Right atrium auricular region (tissue), 2 donors: Measurements from ENCODE around the gene MYB. TPM values are rescaled to one million over a fixed set of nuclear protein-coding genes. Genes with fewer than 3 reads are reported as not detected.

Source experiments
- DNase-seq: peaks from one replicate; pipeline ENCODE4 v3.0.0-alpha.2; 2019; ENCODE audit warnings: low spot score
- H3K27ac ChIP-seq, 2 donors: fragments of 200-600 bp; sonication (generic); 1 replicate in 1 of 2; 2 replicates in 1 of 2; pipeline ENCODE4 v1.5.1; 2016 to 2019
- H3K27me3 ChIP-seq, 2 donors: fragments of 200-600 bp; sonication (generic); one replicate each; pipeline versions ENCODE4 v1.5.1 to v1.6.0; 2017 to 2019
- H3K36me3 ChIP-seq: fragments of 200-600 bp; sonication (generic); one replicate; pipeline ENCODE4 v1.5.1; 2016
- H3K4me1 ChIP-seq, 2 donors: fragments of 200-600 bp; sonication (generic); one replicate each; pipeline versions ENCODE4 v1.5.1 to v1.6.0; 2017 to 2019
- H3K4me3 ChIP-seq, 2 donors: fragments of 200-600 bp; sonication (generic); 1 replicate in 1 of 2; 2 replicates in 1 of 2; pipeline ENCODE4 v1.5.1; 2017 to 2019; ENCODE audit warnings: mild to moderate bottlenecking in 1 of 2, moderate library complexity in 1 of 2
- H3K9me3 ChIP-seq, 2 donors: fragments of 200-600 bp; sonication (generic); one replicate each; pipeline ENCODE4 v1.5.1; 2019
- total RNA-seq, 2 donors: library from RNA; depleted of rRNA; stranded (reverse); fragments of >200 nt; gene quantifications; one replicate each; pipeline ENCODE4 v1.1.0, GENCODE V29; 2016
- TF ChIP-seq, protein P1 (sequence below), 2 donors: fragments of 200-600 bp; sonication (generic); IDR thresholded peaks; one replicate each; pipeline ENCODE4 v1.5.1; 2019; ENCODE audit warnings: antibody characterized with exemption in 2 of 2

Gene MYB
- total RNA-seq, 2 donors from 2014 or later: 0.16 TPM; not detected in 1

DNA sequence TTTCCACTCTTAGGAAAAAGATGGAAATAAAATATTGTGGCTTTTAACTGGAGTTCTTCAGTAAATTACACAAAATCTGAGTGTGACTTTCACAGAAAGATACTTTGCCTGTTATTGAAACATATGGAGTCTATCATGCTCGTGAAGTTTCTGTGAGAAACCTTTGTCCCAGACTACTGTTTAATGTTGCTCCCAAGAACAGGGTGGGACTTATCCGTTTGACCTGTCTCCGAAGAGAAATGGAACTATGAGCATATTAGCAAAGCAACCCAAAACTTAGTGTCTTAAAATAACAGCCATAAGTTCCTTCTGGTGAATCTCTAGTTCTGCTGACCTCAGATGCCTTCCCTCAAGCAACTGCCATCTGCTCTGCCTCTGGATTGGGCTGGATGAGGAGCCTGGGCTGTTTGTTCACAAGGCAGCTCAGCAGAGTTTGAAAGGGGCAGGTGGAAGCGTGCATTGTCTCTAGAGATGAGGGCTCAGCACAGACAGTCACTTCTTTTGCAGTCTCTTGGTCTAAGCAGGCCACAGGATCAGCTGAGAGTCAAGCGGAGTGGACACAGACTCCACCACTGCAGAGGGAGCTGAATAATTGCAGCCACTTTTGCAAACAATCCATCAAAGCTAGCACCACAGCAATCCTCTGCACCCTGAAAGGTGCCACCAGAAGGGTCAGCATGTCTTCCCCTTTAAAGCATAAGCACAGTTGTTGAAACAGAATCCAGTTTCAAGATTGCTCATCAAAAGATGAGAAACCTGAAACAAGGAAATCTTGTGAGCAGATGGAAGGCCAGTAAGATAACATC, 52.8 kb downstream of the MYB start:
- Histone ChIP-seq H3K27me3 (no peaks in the 10 kb centered on the region), H3K4me1 (no peaks in the 10 kb centered on the region), H3K9me3 (no peaks in the 10 kb centered on the region), H3K27ac (no peak overlapping the region), H3K36me3 (no peaks in the 10 kb centered on the region), H3K4me3 (no peak overlapping the region)
- TF ChIP-seq, protein P1, sequence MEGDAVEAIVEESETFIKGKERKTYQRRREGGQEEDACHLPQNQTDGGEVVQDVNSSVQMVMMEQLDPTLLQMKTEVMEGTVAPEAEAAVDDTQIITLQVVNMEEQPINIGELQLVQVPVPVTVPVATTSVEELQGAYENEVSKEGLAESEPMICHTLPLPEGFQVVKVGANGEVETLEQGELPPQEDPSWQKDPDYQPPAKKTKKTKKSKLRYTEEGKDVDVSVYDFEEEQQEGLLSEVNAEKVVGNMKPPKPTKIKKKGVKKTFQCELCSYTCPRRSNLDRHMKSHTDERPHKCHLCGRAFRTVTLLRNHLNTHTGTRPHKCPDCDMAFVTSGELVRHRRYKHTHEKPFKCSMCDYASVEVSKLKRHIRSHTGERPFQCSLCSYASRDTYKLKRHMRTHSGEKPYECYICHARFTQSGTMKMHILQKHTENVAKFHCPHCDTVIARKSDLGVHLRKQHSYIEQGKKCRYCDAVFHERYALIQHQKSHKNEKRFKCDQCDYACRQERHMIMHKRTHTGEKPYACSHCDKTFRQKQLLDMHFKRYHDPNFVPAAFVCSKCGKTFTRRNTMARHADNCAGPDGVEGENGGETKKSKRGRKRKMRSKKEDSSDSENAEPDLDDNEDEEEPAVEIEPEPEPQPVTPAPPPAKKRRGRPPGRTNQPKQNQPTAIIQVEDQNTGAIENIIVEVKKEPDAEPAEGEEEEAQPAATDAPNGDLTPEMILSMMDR (IDR thresholded peaks at IDR 0.05): no peak
- no peak for DNase-seq

DNA sequence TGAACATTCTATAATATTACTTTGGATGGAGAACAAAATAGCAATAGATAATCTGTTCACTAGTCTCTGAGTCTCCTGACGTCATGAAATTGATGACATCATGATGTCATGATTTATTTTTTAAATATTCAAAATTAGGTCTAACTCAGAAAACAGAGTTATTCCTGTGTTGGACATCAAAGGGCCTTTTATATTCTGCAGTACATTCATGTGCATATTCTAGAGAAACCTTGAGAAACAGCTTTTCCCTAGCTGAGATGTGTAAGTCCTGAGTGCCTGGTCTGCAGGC, 53.3 kb downstream of the MYB start:
- Histone ChIP-seq H3K9me3 (no peaks in the 10 kb centered on the region), H3K4me1 (no peaks in the 10 kb centered on the region), H3K36me3 (no peaks in the 10 kb centered on the region), H3K4me3 (no peak overlapping the region), H3K27me3 (no peaks in the 10 kb centered on the region), H3K27ac (no peak overlapping the region)
- TF ChIP-seq, protein P1 (IDR thresholded peaks at IDR 0.05): no peak
- DNase-seq: no peak

DNA sequence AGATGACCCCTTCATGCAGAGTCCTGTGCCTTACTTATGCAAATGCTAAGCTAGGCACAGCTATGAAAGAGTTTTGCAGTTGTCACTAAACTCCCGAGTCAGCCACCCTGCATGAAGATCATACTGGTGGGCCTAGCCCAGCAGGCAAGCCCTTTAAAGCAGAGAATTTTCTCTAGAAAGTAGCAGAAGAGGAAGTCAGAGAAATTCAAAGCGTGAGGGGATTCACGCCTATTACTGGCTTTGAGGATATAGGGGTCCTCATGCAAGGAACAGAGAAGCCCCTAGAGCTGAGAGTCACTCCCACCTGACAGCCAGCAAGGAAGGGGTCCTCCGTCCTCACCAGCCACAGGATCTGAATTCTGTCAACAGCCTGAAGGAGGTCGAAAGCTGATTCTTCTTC, 54.6 kb downstream of the MYB start:
- Histone ChIP-seq H3K9me3 (no peaks in the 10 kb centered on the region), H3K27ac (no peak overlapping the region), H3K4me3 (no peak overlapping the region), H3K27me3 (no peaks in the 10 kb centered on the region), H3K36me3 (no peaks in the 10 kb centered on the region), H3K4me1 (no peaks in the 10 kb centered on the region)
- TF ChIP-seq, protein P1 (IDR thresholded peaks at IDR 0.05): no peak
- no peak for DNase-seq

DNA sequence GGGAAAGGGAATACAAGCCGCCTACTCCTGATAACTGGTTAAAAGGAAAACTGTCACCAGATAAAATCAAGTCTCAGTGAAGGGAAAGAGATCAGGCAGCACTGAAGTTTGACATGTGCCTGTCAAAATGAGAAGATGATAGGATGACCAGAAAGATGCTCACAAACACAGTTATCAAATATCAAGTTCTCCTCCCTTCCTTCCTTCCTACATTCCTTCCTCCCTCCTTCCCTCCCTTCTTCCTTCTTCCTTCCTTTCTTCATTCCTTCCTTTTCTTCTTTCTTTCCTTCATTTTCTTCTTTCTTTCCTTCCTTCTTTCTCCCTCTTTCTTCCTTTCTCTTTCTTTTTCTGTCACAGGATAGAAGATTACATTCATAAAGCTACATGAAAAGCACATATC, 55.2 kb downstream of the MYB start:
- H3K4me1 ChIP-seq: no peaks in the 10 kb centered on the region
- no peak for DNase-seq
- no peak overlapping the region for H3K27ac ChIP-seq
- H3K27me3 ChIP-seq: no peaks in the 10 kb centered on the region
- H3K36me3 ChIP-seq: no peaks in the 10 kb centered on the region
- H3K9me3 ChIP-seq: no peaks in the 10 kb centered on the region
- H3K4me3 ChIP-seq: no peak overlapping the region
- TF ChIP-seq, protein P1 (IDR thresholded peaks at IDR 0.05): no peak

DNA sequence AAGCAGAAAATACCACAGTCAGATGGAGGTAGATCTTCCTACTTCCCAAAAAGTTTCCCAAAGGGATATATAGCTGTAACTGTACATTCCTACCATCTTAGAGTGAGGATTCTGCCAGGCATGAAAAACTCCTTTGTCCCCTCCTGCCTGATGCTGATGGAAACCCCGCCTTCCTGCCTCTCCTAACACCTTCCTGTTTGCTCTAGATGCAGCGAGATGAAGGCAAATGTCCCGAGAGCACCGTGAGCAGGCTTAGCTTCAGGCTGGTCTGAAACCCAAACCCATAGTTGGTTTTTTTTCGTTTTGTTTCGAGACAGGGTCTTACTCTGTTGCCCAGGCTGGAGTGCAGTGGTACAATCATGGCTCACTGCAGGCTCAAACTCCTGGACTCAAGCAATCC, 55.6 kb downstream of the MYB start:
- no peaks in the 10 kb centered on the region for H3K4me1 ChIP-seq
- H3K9me3 ChIP-seq: no peaks in the 10 kb centered on the region
- no peaks in the 10 kb centered on the region for H3K36me3 ChIP-seq
- DNase-seq: no peak
- H3K27ac ChIP-seq: no peak overlapping the region
- H3K4me3 ChIP-seq: no peak overlapping the region
- TF ChIP-seq, protein P1 (IDR thresholded peaks at IDR 0.05): no peak
- no peaks in the 10 kb centered on the region for H3K27me3 ChIP-seq

DNA sequence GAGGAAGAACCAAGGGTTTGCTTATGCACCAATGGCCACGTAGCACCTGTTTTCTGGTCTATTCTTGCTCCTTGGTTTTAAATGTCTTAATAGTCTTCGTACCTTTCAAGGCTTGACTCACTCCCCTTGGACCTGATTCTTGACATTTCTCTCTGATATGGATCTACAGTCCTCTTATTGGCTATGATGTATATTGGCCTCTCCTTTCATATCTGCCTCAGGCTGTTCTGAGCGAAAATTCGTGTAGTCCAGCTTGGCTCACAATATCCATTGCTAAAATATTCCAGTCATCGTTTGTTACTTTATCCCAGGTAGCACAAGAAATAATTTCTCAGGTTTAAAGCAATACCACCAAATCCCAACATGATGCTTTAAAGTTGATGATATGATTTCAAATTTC, 59.6 kb downstream of the MYB start:
- no peak overlapping the region for H3K27ac ChIP-seq
- TF ChIP-seq, protein P1 (IDR thresholded peaks at IDR 0.05): no peak

More for the DNA sequence above, 59.6 kb downstream of the MYB start:
- H3K9me3 ChIP-seq: no peaks in the 10 kb centered on the region
- H3K4me1 ChIP-seq: no peaks in the 10 kb centered on the region
- H3K36me3 ChIP-seq: no peaks in the 10 kb centered on the region
- DNase-seq: no peak
- H3K27me3 ChIP-seq: no peaks in the 10 kb centered on the region
- no peak overlapping the region for H3K4me3 ChIP-seq
